Pancreas (tissue), 10 donors: ENCODE measurements around the gene C1orf159. TPM values are rescaled to one million over a fixed set of nuclear protein-coding genes. Genes with fewer than 3 reads are reported as not detected.

Experiments
- ATAC-seq, 4 donors: fragments of 200-7000 bp; cut with Tn5 transposase; one replicate each; pipeline versions ENCODE4 v1.8.0 to v1.9.1; 2020; ENCODE audit warnings: mild to moderate bottlenecking in 4 of 4, moderate library complexity in 4 of 4
- DNase-seq, 6 donors: peaks; one replicate each; pipeline ENCODE4 v3.0.0-alpha.2; 2020
- FAIRE-seq: peaks from 2 replicates; lab custom pipeline; 2012; peaks lifted over from hg19 to GRCh38; lab: Jason Lieb, UNC
- H3K27ac ChIP-seq, 4 donors: fragments of 200-600 bp; sonication (generic); 1 replicate in 3 of 4; 2 replicates in 1 of 4; pipeline versions ENCODE4 v1.5.0 to v1.8.0; 2020
- H3K27me3 ChIP-seq, 4 donors: fragments of 200-600 bp; one replicate each; pipeline ENCODE4 v1.8.0; 2021
- H3K36me3 ChIP-seq, 3 donors: fragments of 200-600 bp; sonication (generic) in 1 of 3; one replicate each; pipeline versions ENCODE4 v1.5.0 to v1.8.0; 2020 to 2021
- H3K4me1 ChIP-seq, 3 donors: fragments of 200-600 bp; one replicate each; pipeline ENCODE4 v1.8.0; 2021
- H3K4me3 ChIP-seq, 4 donors: fragments of 200-600 bp; sonication (generic) in 2 of 4; one replicate each; pipeline versions ENCODE4 v1.5.0 to v1.8.0; 2020 to 2021
- H3K9me3 ChIP-seq, 4 donors: fragments of 200-600 bp; one replicate each; pipeline ENCODE4 v1.8.0; 2021
- CTCF ChIP-seq, 4 donors: fragments of 200-600 bp; sonication (generic) in 3 of 4; IDR thresholded peaks; one replicate each; pipeline versions ENCODE4 v1.5.0 to v1.8.0; 2021; ENCODE audit warnings: antibody characterized with exemption in 4 of 4
- WGBS, 2 donors: extraction: QIAGEN DNeasy Blood & Tissue Kit; methylation state at CpG; one replicate each; pipeline ENCODE4 v1.1.7; 2013; 5-methylcytosine and 5-hydroxymethylcytosine counted together
- intact Hi-C, 3 donors: fragments of 100-400 bp; cut with DNase I; formaldehyde crosslinking; loops; one replicate each; pipeline versions ENCODE4 v1.11.1 to v1.14.2; 2022
- polyA plus RNA-seq, 2 donors: library from polyadenylated mRNA; stranded (reverse); fragments of 200-250 nt; gene quantifications; one replicate each; pipeline ENCODE4 v1.2.3, GENCODE V29; 2013
- total RNA-seq, 6 donors: library from RNA; stranded (reverse); fragmentation: NEBNext Ultra II Directional in 4 of 6; extraction: Animal tissue kit (Norgen Biotek cat#: 25700) in 4 of 6; gene quantifications; one replicate each; pipeline versions ENCODE4 v1.2.1 to v1.2.4, GENCODE V29; 2021 to 2023
- donor health status: healthy with polysubstance abuse.
- donor health status: DM: no; HTN: no; CAD: no; lungs with moderate emphysema.
- donor health status: DM: no; HTN: no; CAD: no.
- donor health status: control.
- donor health status: control.
- donor health status: Bipolar disorder and iron deficiency.
- donor health status: DM: yes; HTN: yes; CAD: no.
- donor health status: DM: no; HTN: no; CAD: no.
- donor health status: DM: no; HTN: no; CAD: no.
- donor health status: DM: yes; HTN: yes; CAD: no.

The C1orf159 gene
- total and polyA plus RNA-seq, 8 donors, result 3.0 to 30.7 (median 4.9) TPM

DNA sequence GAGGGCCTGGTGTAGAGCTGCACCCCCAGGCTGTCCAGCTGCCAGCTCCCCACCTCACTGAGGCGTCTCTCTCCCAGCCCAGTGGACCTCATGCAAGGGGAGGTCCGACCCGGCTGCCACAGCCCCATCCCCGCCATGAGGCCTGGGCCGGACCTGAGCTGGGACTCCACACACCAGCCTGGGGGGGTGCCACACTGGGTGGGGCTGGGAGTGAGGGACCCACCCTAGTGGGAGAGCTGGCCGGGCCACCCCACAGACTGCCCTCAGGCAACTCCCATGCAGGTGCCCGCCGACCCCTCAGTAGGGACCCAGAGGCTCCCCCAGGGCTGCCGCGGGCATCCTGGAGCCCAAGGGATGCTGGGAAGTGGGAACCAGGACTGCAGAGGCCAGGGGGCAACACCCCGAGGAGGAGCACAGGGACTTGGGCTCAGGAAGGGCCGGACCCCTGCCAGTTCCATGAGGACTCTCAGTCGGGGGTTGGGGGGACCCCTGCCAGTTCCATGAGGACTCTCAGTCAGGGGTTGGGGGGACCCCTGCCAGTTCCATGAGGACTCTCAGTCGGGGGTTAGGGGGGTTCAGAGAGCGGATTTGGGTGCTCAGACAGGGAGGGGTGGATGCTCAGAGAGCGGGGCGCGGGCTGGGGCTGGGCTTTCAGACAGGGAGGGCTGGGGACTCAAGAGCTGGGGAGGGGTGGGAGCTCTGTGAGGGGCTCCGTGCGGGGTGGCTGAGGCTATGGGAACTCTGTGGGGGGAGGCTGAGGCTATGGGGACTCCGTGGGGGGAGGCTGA is 40.5 kb downstream of the C1orf159 start:
- Histone ChIP-seq H3K27ac (no peak overlapping the region), H3K4me1 (peaks cover 0 to 7% (median 6%) of the 10 kb centered on the region in 3 donors), H3K9me3 (no peaks in the 10 kb centered on the region), H3K36me3 (no peaks in the 10 kb centered on the region), H3K4me3 (no peak overlapping the region), H3K27me3 (no peaks in the 10 kb centered on the region)
- ATAC-seq (no peak), DNase-seq (peak in 4 of 6 donors; percentile 3 to 80 (median 48)), FAIRE-seq (no peak)
- WGBS, 2 donors, result 49 to 52% methylated on average over 19 to 21 of the region's 21 CpGs
- intact Hi-C loops, result no loop called here
- TF ChIP-seq CTCF (IDR thresholded peaks at IDR 0.05), result no peak

DNA sequence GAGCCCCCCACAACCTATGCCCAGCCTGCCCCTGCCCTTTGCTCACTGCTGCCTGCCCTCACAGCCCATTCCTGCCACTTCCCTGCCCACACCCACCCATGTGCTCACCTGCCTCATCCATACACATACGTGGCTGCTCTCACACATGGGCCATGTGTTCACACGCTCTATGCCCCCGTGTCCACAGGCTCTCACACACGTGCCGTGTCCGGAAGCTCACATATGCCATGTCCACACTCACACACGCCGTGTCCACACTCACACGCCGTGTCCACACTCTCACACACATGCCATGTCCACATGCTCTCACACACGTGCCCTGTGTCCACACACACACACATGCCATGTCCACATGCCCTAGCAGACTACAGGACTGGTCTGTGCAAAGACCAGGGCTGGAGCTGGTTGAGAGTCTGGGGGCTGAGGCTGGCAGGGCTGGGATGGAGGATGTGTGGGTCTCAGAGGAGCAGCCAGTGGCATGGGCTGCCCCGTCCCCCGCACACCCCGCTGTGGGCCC is 41.2 kb downstream of the C1orf159 start:
- Histone ChIP-seq H3K36me3 (no peaks in the 10 kb centered on the region), H3K27ac (no peak overlapping the region), H3K4me1 (peaks cover 0 to 4% (median 3%) of the 10 kb centered on the region in 3 donors), H3K27me3 (no peaks in the 10 kb centered on the region), H3K9me3 (no peaks in the 10 kb centered on the region), H3K4me3 (no peak overlapping the region)
- intact Hi-C loops, result no loop called here
- WGBS, 2 donors, result 77 to 84% methylated on average over 12 to 14 of the region's 14 CpGs
- FAIRE-seq (no peak), ATAC-seq (no peak), DNase-seq (peak in 2 of 6 donors; percentile 1 to 27)
- no peak for TF ChIP-seq CTCF (IDR thresholded peaks at IDR 0.05)

DNA sequence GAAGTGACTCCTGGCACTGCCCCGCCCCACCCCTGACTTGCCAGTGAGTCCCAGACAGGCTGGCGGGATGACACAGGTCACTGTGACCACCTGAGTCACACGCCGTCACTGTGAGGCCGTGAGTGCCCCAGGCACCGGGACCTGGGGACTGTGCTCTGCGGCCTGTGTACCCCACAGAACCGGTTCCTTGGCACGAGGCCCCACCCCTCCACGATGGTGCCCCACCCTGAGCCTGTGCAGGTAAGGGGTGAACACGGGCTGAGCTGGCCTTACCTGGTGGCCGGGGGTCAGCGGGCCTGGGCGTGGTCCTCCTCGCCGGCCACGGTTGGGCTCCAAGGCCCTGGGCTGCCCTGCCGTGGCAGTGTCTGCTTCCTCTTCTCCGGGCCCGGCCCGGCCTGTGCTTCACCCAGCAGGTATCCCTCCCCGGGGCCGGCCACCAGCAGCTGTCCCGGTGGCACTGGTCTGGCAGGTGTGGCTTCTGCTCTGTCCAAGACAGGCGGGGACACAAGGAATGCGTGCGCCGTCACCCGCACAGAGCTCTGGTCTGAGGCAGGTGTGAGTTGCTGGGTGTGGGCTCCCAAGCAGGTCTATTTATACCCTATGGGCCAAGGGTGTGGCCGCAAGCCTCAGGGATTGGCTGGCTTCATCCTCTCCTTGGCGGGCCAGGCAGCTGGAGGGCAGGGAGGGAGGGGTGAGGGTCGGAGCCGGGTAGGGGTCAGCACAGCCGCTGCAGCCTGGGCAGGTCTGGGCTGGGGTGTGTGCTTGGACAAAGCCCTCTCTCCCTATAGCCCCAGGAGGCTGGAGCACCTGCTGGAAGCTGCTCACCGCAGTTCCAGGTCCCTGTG is 41.9 kb downstream of the C1orf159 start, which contains the start of gene RNF223:
Gene RNF223, minus strand, starts transcription at position 564 of the 845 bp plus-strand sequence. CDS start 1,740 bp downstream, outside the sequence.
- H3K27ac ChIP-seq, result peak within 1 kb of the TSS in 2 of 4 donors; percentile 35 to 41
- WGBS, 2 donors, result 32 to 38% methylated on average over 33 to 35 of the region's 35 CpGs
- H3K4me3 ChIP-seq, result no peak within 1 kb of the TSS

More for the DNA sequence above, 41.9 kb downstream of the C1orf159 start, which contains the start of gene RNF223:
- no peaks in the 10 kb centered on the region for H3K9me3 ChIP-seq
- no peak for FAIRE-seq
- intact Hi-C loops, result no loop called here
- H3K27me3 ChIP-seq, result no peaks in the 10 kb centered on the region
- no peak for TF ChIP-seq CTCF (IDR thresholded peaks at IDR 0.05)
- peak; percentile 23 to 55 (median 44) for ATAC-seq
- H3K4me1 ChIP-seq, result no peaks in the 10 kb centered on the region
- DNase-seq, result peak in 3 of 6 donors; percentile 48 to 83 (median 69)
- H3K36me3 ChIP-seq, result no peaks in the 10 kb centered on the region
